GM21717 (cell line): Measurements from ENCODE around the gene WIPI1.

Experiments used
- ATAC-seq: cut with Tn5 transposase; IDR thresholded peaks from one replicate; pipeline ENCODE4 v1.9.1; 2021; ENCODE audit warnings: mild to moderate bottlenecking, moderate library complexity; ENCODE audit not compliant: unreplicated experiment

Gene WIPI1

DNA sequence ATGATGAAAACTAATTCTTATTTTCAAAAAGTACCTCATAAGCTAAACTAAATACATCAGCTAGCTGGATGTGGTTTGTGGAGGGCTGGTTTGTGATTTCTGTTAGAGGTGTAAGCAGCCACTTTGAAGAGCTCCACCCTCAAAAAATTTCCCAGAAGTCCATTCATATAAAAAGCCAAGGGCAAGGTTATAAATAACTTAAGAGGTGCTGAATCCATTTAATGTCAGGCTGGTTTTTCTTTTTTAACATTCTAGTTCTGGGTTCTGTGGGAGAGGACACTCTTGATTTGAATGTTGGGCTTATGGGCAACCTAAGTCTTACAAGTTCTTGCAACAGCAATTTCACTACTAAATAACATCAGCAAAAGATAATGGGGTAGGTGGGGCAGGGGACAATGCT, 3.4 kb upstream of the WIPI1 start:
- ATAC-seq = no peak

DNA sequence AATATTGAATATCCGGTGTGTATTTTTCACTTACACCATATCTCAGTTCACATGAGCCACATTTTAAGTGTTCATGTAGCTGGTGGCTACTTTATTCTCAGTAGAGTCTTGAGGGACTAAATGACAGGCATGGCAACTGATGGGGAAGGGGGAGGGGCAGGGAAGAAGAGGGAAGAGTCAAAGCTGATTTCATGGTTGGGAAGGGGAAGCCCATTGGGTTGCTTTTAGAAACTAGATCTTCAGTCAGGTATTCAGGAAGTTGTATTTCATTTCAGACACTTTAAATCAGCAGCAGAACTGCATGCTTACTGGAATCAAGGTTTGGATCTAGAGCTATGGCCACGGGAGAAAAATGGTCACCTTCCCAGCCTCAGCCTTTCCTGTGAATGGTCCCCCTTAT, 2.9 kb upstream of the WIPI1 start:
- no peak for ATAC-seq

DNA sequence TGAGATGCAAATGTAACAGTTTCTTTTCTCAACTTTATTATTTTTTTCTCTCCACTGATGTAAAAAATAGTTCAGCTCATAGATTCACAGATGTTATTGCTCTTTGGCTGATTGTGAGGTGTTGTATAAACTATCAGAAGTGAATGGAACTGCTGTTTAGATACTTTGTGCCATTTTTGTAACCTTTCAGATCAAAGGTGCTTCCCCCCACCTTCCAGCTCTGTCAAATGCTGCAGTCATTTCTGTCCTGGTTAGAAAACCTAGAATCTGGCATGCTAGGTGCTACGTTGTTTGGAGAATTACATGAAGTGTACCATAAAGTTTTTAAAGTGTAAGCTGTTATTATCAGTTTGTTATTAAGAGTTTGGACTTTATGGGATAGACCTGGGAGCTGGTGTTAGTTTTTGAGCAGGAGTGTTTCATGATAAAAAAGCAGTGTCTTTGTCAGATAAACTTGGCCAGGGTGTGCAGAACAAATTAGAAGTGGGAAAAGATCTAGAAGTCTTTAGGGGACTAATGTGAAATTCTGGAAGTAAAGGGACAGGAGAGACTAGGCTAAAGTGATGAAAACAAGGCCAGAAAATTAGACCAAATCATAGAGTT, 1.8 kb upstream of the WIPI1 start:
- peak; percentile 24 for ATAC-seq

DNA sequence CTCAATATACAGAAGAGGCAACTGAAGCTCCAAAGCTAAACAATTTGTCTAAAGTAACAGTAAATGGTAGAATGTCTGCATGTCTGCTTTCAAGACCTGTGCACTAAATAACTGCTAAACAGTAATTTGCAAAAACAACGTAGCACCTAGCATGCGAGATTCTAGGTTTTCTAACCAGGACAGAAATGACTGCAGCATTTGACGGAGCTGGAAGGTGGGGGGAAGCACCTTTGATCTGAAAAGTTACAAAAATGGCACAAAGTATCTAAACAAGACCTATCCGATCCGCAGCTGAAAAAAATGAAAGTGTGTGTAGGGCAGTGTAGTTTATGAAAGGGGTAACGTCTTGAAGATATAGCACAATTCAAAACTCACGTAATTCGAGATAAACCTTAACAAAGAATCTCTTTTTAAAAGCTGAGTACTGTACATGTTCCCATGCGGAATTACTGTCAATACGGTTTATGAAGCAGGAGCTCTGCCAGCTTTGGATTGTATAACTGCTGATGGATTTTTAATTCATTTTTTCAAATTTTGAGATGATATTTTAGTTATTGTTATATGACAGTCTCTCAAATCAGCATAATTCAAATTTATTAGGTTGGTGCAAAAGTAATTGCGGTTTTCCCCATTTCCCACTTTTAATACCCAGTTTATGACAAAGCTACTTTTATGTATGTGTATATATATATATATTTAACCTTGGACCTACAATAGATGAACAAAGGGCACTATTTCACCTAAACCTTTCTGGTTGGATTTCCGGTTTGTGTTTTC, 1.2 kb upstream of the WIPI1 start:
- ATAC-seq = no peak

DNA sequence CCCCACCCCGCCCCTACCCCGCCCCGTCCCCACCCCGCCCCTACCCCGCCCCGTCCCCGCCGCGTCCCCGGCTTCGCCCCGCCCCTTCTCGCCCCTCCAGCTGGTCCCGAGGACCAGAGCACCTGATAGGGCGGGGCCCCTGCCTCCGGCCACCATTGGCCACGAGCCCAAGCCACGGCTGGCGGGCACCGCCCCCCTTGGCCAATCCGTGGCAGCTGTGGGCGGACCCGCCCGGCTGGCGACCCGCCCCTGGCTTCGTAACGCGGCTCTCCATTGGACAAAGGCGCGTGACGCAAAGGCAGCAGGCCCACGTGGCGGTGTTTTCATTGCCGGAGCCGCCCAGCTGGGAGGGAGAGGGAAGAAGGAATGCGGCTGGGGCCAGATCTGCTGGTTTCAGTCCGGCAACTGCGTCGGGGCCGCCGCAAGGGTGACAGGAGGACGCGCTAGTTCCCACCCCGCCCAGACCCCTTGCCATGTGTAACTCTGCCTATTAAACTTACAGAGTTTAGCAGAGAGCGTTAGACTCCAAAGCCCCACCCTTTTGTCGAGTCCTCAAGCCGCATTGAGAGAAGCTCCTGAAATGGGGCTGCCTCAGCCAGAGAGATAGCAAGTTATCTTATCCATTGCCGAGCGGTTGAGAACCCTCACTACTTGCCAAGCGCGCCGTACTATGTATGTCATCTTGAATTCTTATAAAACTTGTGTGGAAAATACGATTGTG, 403 bp upstream of the WIPI1 start:
- peak; percentile 66 for ATAC-seq

DNA sequence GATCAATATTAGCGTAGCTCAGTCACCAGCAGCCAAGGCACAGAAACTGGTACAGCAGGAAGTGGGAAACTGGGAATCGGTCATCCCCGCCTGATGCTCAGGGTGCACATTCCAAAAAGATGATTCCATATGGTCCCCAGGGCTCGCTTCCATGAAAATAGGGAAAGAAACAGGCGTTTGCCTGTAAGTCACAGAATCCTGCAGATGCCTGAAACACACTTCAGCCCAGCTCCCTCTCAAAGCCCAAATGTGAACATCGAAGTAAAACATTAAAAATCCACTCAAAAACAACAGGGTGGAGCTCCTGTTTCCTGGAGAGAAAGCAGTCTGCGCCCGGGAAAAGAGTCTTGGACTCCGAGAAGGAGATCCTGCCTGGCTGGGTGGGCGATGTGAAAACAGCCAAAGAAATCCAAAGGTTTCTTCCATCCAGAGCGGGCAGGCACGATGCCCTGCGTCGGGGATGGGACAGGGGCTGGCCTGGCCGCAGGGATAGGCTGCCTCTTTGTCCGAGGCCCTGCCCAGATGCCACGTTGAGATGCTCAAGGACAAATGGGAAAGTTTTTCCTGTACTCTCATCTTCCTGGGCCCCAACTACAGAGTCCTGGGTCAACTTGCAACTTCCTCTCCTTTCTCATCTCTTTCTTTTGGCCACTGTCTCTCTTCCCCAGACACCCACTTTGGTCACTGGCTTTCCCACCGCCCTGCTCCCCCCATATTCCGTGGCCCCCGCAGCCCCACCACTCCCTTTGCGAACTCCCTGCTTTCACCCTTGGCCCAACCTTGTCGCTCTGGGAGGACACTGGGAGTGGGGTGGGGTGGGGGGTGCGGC, 743 bp downstream of the WIPI1 start:
- ATAC-seq = no peak

DNA sequence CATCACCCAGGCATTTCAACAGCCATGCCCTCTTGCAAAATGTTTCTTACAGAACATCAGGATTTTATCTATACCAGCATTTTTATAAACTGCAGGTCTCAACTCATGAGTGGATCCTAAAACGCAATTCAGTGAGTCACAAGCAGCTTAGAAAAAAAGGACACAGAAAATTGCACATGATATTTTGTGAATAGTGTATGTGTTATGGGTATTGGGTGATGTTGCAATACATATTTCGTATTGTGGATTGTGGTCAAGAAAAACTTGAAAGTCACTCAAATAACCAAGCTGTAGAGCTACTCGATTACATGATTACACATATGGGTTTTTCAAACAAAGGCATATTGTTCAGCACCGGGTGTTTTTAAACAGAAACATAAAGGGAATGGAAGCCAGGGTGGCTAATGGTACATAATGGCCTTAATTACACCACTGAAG, 1.4 kb downstream of the WIPI1 start:
- ATAC-seq = no peak

DNA sequence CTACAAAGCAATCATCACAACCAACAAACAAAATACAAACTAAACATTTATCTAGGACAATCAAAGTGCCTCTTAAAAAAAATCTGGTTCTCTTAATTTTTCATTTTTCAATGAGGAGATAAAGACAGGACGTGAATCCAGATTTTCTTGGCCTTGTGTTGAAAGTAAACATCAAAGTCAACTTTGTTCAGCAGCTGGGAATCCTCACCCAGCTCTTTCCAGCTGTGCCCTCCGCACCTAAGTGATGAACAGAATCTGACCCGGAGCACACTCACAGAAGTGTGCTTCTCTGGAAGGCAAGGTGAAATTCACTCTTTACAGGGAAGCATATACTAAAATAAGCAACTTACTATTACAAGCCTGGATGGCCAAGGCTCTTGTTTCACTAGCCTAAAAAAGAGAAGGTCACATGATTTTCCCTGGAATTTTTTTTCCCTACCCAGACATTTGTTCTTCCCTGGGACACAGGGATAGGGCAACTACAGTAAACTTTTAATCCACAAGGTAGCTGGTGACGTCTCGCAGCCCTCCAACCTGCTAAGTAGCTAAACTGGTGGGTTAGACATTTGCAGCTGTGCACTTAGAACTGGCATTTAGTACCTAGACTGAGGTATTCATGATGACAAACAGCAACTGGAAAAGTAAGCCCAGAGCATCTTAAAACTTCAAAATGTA, 3.2 kb downstream of the WIPI1 start:
- no peak for ATAC-seq

DNA sequence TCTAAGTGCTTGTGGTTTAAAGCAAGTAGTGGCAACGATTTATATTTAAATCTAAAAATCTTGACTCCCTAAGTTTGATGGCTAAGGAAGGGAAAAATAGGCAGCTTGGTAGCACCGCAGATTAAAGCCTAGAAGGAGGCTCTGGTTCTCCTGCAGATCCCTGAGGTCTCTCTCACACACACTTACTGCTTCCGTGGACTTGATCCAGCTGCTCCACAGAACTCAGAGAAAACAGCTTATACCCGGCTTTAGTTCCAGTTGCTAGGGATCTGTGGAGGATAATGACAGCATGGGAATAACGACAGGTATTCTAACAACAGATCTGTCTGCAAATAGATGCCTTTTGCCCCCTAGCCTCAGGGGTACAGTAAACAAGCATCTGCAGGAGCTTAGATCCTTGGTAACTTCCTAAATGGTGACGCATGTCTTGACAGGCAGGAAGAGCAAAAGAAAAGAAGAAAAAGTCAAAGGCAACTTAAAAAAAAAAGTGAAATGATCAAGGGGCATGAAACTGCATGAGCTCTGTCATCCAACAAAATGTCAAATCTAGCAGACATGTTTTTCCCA, 4.5 kb downstream of the WIPI1 start:
- no peak for ATAC-seq

DNA sequence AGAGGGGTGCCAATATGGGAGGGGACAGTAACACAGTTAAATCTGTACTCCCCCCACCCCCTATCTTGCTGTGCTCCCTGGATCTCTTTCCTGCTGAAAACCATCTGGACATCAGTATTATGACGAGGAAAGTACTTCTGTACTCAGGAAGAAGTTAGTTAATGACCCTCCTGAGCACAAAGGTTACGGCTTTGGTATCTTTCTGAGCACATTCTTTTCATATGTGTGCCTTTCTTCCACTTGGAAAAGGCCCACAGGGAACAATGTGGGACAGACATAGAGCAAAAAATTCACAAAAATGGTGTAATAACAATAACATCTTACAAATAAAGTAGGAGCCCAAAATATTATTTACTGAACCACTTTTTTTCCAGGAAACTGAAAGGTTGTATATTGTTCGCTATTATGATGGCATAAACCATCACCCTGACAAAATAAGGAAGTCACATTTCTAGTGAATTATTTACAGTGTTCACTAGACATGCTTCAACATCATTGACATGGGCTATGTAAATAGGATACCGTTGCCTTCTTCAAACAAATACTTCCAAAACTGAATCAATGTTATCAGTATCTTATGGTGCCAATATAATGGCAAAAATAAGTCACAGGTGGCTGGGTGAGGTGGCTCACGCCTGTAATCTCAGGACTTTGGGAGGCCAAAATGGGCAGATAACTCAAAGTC, 5.5 kb downstream of the WIPI1 start:
- ATAC-seq = no peak

DNA sequence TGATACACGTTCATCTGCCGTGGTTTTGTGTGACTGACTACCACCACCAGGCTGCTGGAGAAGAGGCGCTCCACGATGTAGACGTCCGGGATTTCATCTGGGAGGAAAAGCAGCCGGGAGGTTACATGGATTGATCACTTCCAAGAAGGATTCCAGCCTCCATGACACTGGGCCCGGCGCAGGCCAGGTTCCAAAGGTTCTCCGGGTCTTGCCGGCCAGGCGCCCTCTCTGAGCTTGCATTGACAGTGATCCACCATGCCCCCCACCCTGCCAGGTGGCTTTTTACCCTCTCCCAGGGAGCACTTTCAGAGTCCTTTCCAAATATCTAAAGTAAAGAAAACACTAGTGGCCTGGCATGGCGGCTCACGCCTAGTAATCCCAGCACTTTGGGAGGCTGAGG, 6.5 kb downstream of the WIPI1 start:
- no peak for ATAC-seq

DNA sequence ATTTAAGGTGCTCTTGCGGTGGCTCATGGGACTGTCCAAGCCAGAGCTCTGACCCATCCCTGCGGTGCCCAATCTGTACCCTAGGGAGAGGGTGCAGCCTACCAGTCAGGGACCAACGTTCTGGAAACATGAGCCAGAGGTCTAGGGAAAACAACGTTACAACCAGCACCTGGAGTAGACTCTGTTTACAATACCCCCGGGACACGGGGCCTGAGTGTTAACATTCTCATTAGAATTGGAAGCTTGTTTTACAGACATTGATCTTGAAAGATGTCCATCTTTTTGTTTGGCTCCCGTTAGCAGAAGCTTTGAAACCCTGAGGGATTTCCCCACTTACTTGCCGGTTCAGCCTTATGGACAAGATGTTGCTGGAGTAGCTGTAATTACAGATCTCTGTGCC, 6.9 kb downstream of the WIPI1 start:
- no peak for ATAC-seq

DNA sequence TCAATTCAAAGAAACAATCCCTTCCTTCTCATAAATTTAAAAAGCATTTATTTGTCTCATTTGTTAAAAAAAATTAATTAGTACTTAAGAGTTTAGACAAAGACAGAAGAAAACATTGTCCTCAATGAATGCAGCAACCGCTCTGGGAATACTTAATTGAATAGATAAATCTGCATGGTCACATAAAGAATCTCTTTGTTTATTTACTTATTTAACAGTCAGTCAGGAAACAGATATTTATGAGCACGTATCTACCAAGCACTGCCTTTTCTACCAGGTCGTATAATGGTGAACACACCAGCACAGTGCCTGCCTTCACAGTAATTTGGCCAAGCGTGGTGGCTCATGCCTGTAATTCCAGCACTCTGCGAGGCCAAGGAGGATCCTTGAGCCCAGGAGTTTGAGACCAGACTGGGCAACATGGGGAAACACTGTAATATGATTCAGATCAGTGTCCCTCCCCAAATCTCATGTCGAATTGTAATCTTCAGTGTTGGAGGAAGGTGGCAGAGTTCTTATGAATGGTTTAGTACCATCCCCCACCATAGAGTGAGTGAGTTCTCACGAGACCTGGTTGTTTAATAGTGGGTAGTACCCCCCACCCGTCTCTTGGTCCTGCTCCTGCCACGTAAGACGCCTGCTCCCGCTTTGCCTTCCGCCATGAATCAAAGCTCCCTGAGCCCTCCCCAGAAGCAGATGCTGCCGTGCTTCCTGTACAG, 8.1 kb downstream of the WIPI1 start:
- ATAC-seq = no peak

DNA sequence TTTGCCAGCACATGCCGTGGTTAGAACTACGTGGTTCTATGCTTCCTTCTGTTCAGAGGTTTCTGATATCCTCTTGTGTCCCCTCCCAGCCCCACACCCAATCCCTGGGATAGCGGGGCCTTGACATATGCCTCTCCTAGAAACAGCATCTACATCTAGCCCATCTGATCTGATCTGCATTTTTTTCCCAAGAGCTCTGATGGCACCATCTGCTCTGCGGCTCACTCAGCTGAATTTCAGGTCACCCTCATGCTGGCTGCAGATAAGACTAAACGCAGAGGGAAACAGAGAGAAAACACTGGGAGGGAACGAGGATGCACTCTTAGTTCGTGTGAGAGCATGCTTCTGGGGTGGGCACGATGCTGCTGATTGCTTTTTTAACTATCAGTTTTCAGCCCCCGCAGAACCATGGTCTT, 10.7 kb downstream of the WIPI1 start:
- no peak for ATAC-seq

DNA sequence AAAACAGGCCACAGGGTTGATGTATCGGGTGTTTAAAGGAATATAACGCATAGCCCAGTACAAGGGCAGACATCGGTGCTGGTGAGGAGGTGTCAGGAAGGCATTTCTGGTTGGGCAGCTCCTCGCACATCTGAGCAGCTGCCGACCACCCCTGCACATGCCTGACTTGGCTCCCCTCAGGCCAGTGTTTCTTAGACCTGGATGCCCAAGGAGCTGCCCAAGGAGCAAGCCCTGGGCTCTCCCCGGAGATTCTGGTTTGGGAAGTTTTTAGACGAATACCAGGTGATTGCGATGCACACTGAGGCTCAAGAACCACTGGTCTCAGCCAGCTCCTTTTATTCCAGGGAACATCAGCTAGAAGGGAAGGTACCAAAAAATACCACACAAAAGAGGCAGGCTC, 11.6 kb downstream of the WIPI1 start:
- ATAC-seq = no peak

DNA sequence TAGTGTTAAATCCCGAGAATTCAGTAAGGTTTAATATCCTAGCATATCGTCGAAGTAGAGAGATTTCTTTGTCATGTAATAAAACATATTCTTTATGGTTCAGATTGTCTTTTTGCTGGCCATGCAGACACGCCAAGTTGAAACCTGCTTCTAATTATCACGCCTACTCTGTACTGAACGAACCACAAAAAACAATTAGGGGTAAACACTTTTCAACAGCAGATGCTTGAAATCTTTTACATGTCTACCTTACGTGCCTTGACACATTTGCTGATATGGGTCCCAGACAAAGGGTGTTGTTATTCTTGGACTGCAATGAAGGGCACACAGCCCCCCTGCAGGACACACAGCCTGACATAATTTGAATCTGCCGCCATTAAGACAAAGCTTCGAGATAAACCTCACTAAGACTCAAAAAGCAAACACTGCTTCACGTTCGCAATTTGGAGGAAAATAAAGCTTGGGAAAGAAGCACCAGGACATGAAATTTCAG, 13.3 kb downstream of the WIPI1 start:
- no peak for ATAC-seq

DNA sequence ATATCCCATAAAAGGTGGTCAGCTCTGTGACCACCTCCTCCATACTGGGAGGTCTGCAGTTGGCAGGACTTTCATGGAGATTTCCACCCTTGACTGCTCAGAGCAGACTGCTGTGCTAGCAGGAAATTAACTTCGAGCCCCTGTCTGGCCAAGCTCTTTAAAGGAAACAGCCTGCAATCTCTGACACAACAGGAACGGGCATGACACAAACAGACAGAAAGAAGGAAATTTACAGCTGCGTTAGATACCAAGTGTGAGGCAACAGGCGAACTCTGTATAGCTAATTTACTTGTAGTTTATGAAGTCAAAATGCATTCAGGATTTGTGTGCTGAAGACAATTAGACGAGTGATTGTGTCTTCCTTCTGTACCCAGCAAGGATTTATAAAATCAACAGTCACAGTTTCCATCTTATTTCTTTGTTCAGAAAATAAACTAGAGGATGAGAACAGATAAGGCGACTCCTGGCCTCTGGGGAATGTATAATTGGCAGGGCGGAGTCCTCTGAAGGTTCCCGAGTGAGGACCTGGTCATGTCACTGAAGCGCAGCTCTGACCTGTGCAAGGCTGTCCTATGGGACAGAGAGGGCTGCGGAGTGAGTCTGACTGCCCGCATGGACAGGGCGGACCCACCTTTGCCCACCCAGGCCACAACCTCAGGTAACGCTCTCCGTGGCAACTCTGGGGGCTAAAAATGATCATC, 16.1 kb downstream of the WIPI1 start:
- ATAC-seq = no peak

DNA sequence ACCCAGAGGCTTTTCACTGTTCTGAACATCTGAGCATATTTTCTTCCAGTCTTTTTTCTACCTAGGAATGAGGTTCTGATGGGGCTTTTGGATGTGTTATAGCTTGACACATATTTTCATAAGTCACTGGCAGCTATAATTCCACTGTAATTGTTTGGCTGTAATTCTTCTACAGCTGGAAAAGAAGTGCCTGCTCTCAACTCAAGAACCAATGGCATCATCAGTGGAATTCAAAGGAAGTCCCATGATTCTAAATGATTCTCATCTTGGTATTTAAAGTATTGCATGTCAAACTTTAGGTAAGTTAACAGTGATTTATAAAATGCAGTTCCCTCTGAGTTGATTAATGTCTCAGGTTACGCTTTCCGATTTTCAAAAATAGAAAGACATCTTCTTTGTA, 16.8 kb downstream of the WIPI1 start:
- no peak for ATAC-seq
